ENCODE measurements around the gene MCTP1. TPM values are rescaled to one million over a fixed set of nuclear protein-coding genes. Genes with fewer than 3 reads are reported as not detected.

The MCTP1 gene
- polyA plus RNA-seq, 10 donors, result 6.6 to 10.6 (median 9.6) TPM

Other genes starting within 250 kb of the MCTP1 start
- 10 to 100 TPM in 1 of 10 donors, 1 to 10 TPM in 9; 1.8 to 14.0 (median 7.2) TPM for gene FAM81B, start 106.3 kb upstream of the MCTP1 start, polyA plus RNA-seq (ENCODE audit: insufficient read length in 10 of 10)

All from muscle of back (tissue), 10 donors.